SK-N-SH (cell line): ENCODE measurements around the gene SHD. TPM values are rescaled to one million over a fixed set of nuclear protein-coding genes. Genes with fewer than 3 reads are reported as not detected.
"Not testable (repeated sequence)": the region's sequence is repeated elsewhere in the genome, so short reads cannot be mapped to it uniquely, and the experiment has no call there.

Source experiments
- CTCF ChIA-PET: fragments of 300-600, 350-600 bp; formaldehyde crosslinking; extraction: SDS; loops from one replicate; lab custom pipeline; 2021; lab: Yijun Ruan, JAX
- POLR2A ChIA-PET: fragments of 350-600 bp; sonication (Branson Sonifier 250); formaldehyde crosslinking; extraction: SDS; loops from one replicate; lab custom pipeline; 2020; ENCODE audit warnings: antibody characterized with exemption, inconsistent platforms; lab: Yijun Ruan, JAX
- DNase-seq: peaks from one replicate; pipeline ENCODE4 v3.0.0; 2012
- H2AFZ ChIP-seq: fragments of 200-600 bp; sonication (generic); 2 replicates; pipeline ENCODE4 v1.8.1; 2016; ENCODE audit warnings: antibody characterized with exemption, mild to moderate bottlenecking, low read depth
- H3F3A ChIP-seq: fragments of 200-600 bp; sonication (generic); replicated peaks from 2 replicates; pipeline ENCODE3; 2016; ENCODE audit warnings: antibody characterized with exemption, mild to moderate bottlenecking; ENCODE audit not compliant: insufficient read depth
- H3K27ac ChIP-seq, 2 experiments: fragments of 200-500 bp in 1 of 2; fragments of 200-600 bp in 1 of 2; sonication (Bioruptor generic) in 1 of 2; sonication (generic), shearing (Covaris generic) in 1 of 2; 2 replicates each; pipeline versions ENCODE4 v1.5.1 to v1.6.1; 2014 to 2016; ENCODE audit warnings: low read depth in 2 of 2, inconsistent platforms in 1 of 2, low read length in 1 of 2, mild to moderate bottlenecking in 1 of 2, mixed read lengths in 1 of 2
- H3K27me3 ChIP-seq: fragments of 200-600 bp; sonication (generic), shearing (Covaris generic); 2 replicates; pipeline ENCODE4 v1.6.1; 2016; ENCODE audit warnings: mixed run types; ENCODE audit not compliant: insufficient read depth
- H3K36me3 ChIP-seq, 2 experiments: fragments of 200-500 bp in 1 of 2; fragments of 200-600 bp in 1 of 2; sonication (Bioruptor generic) in 1 of 2; sonication (generic) in 1 of 2; replicated peaks in 1 of 2; 2 replicates each; pipeline versions ENCODE3 to v1.5.1; 2014 to 2016; ENCODE audit warnings: low read length in 1 of 2, mild to moderate bottlenecking in 1 of 2; ENCODE audit not compliant: insufficient read depth in 2 of 2, control insufficient read depth in 1 of 2
- H3K4me1 ChIP-seq, 2 experiments: fragments of 200-500 bp in 1 of 2; fragments of 200-600 bp in 1 of 2; sonication (Bioruptor generic) in 1 of 2; sonication (generic), shearing (Covaris generic) in 1 of 2; 2 replicates each; pipeline versions ENCODE4 v1.5.1 to v1.6.1; 2014 to 2016; ENCODE audit warnings: low read depth in 1 of 2, low read length in 1 of 2, mixed run types in 1 of 2; ENCODE audit not compliant: insufficient read depth in 2 of 2, control insufficient read depth in 1 of 2
- H3K4me2 ChIP-seq: fragments of 200-600 bp; sonication (generic), shearing (Covaris generic); 2 replicates; pipeline ENCODE4 v1.6.1; 2017; ENCODE audit warnings: mixed run types
- H3K4me3 ChIP-seq, 2 experiments: fragments of 200-500 bp in 1 of 2; fragments of 200-600 bp in 1 of 2; sonication (Bioruptor generic) in 1 of 2; sonication (generic), shearing (Covaris generic) in 1 of 2; 2 replicates each; pipeline versions ENCODE4 v1.5.1 to v1.8.1; 2014 to 2016; ENCODE audit warnings: low read depth in 2 of 2, inconsistent platforms in 1 of 2, low read length in 1 of 2, mild to moderate bottlenecking in 1 of 2, mixed read lengths in 1 of 2, moderate library complexity in 1 of 2
- H3K79me2 ChIP-seq: fragments of 200-600 bp; sonication (generic); 2 replicates; pipeline ENCODE4 v1.8.1; 2017; ENCODE audit warnings: mild to moderate bottlenecking; ENCODE audit not compliant: insufficient read depth
- H3K9ac ChIP-seq: fragments of 200-600 bp; sonication (generic); 2 replicates; pipeline ENCODE4 v1.6.1; 2017; ENCODE audit warnings: mixed run types
- H3K9me2 ChIP-seq: fragments of 200-600 bp; sonication (generic); 2 replicates; pipeline ENCODE4 v1.6.1; 2017; ENCODE audit warnings: mixed run types
- H3K9me3 ChIP-seq: fragments of 200-600 bp; sonication (generic); 2 replicates; pipeline ENCODE4 v1.6.1; 2017; ENCODE audit warnings: mixed run types, mild to moderate bottlenecking, moderate library complexity
- H4K20me1 ChIP-seq: fragments of 200-600 bp; sonication (generic); 2 replicates; pipeline ENCODE4 v1.6.1; 2017; ENCODE audit warnings: mild to moderate bottlenecking, mixed run types; ENCODE audit not compliant: insufficient read depth
- ELF1 ChIP-seq: IDR thresholded peaks from 2 replicates; pipeline ENCODE4 v1.4.0; 2012
- FOXM1 ChIP-seq: IDR thresholded peaks from 2 replicates; pipeline ENCODE4 v1.4.0; 2012; ENCODE audit warnings: low read depth, mild to moderate bottlenecking
- GABPA ChIP-seq: IDR thresholded peaks from 2 replicates; pipeline ENCODE4 v1.4.0; 2012; ENCODE audit warnings: low read depth, mild to moderate bottlenecking
- GATA2 ChIP-seq: sonication (generic); formaldehyde crosslinking; IDR thresholded peaks from 2 replicates; pipeline ENCODE4 v1.5.0; 2020; ENCODE audit warnings: mild to moderate bottlenecking, missing genetic modification reagents
- MEF2A ChIP-seq: IDR thresholded peaks from 2 replicates; pipeline ENCODE4 v1.4.0; 2012; ENCODE audit warnings: low read depth, borderline replicate concordance
- MXI1 ChIP-seq: IDR thresholded peaks from 2 replicates; pipeline ENCODE4 v1.6.1; 2012; ENCODE audit warnings: mild to moderate bottlenecking, low read depth, low read length, improper control_type of control experiment
- NFIC ChIP-seq: IDR thresholded peaks from 2 replicates; pipeline ENCODE4 v1.4.0; 2012; ENCODE audit warnings: borderline replicate concordance
- PBX3 ChIP-seq: IDR thresholded peaks from 2 replicates; pipeline ENCODE4; 2012
- POLR2AphosphoS5 ChIP-seq: IDR thresholded peaks from 2 replicates; pipeline ENCODE4 v1.6.1; 2012; ENCODE audit warnings: low read depth, low read length
- RAD21 ChIP-seq: IDR thresholded peaks from 2 replicates; pipeline ENCODE4 v1.6.1; 2012; ENCODE audit warnings: mild to moderate bottlenecking, low read length
- RCOR1 ChIP-seq: fragments of 150-350 bp; IDR thresholded peaks from 2 replicates; pipeline ENCODE4 v1.6.1; 2017; ENCODE audit warnings: antibody characterized with exemption, low read length
- RFX5 ChIP-seq: IDR thresholded peaks from 2 replicates; pipeline ENCODE4 v1.6.1; 2012; ENCODE audit warnings: mild to moderate bottlenecking, improper control_type of control experiment, low read length
- RXRA ChIP-seq: IDR thresholded peaks from 2 replicates; pipeline ENCODE4 v1.4.0; 2012; ENCODE audit warnings: low read depth, mild to moderate bottlenecking, borderline replicate concordance
- SIN3A ChIP-seq: IDR thresholded peaks from 2 replicates; pipeline ENCODE4 v1.6.1; 2012; ENCODE audit warnings: low read depth, mild to moderate bottlenecking, low read length, moderate library complexity, borderline replicate concordance
- TCF12 ChIP-seq: IDR thresholded peaks from 2 replicates; pipeline ENCODE4 v1.4.0; 2012
- TEAD4 ChIP-seq: IDR thresholded peaks from 2 replicates; pipeline ENCODE4 v1.4.0; 2012; ENCODE audit warnings: mild to moderate bottlenecking, borderline replicate concordance; ENCODE audit not compliant: insufficient read depth
- YY1 ChIP-seq: IDR thresholded peaks from 2 replicates; pipeline ENCODE4 v1.4.0; 2012; ENCODE audit warnings: low read depth, mild to moderate bottlenecking
- WGBS: methylation state at CpG from one replicate; pipeline ENCODE4 v1.1.6; 2017; ENCODE audit warnings: low lambda C conversion rate; 5-methylcytosine and 5-hydroxymethylcytosine counted together
- polyA plus RNA-seq, 3 experiments: library from polyadenylated mRNA; depleted of rRNA; stranded (reverse); fragments of >200 nt; gene quantifications; 2 replicates each; pipeline ENCODE4 v1.2.3, GENCODE V29; 2012
- TF ChIP-seq, protein P1 (sequence below): fragments of 200-600 bp; sonication (generic); IDR thresholded peaks from 2 replicates; pipeline ENCODE4 v1.6.1; 2017; ENCODE audit warnings: antibody characterized with exemption, mild to moderate bottlenecking, moderate library complexity
- TF ChIP-seq, protein P2 (sequence below): IDR thresholded peaks from 2 replicates; pipeline ENCODE4 v1.4.0; 2012; ENCODE audit warnings: low read depth, borderline replicate concordance

The SHD gene
- polyA plus RNA-seq, 1 of the 3 experiments (the other 2 are of a cell fraction) = 3.1 TPM

- TF ChIP-seq, protein P1, sequence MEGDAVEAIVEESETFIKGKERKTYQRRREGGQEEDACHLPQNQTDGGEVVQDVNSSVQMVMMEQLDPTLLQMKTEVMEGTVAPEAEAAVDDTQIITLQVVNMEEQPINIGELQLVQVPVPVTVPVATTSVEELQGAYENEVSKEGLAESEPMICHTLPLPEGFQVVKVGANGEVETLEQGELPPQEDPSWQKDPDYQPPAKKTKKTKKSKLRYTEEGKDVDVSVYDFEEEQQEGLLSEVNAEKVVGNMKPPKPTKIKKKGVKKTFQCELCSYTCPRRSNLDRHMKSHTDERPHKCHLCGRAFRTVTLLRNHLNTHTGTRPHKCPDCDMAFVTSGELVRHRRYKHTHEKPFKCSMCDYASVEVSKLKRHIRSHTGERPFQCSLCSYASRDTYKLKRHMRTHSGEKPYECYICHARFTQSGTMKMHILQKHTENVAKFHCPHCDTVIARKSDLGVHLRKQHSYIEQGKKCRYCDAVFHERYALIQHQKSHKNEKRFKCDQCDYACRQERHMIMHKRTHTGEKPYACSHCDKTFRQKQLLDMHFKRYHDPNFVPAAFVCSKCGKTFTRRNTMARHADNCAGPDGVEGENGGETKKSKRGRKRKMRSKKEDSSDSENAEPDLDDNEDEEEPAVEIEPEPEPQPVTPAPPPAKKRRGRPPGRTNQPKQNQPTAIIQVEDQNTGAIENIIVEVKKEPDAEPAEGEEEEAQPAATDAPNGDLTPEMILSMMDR = no peak
- TF ChIP-seq RXRA (no peak), FOXM1 (no peak), POLR2AphosphoS5 (peak; percentile 86), TEAD4 (no peak), ELF1 (no peak), RCOR1 (no peak), PBX3 (peak; percentile 90), TCF12 (no peak), GABPA (no peak), MEF2A (no peak)
- TF ChIP-seq, all 33 proteins: peak for 7
These were observed 49.4 kb downstream of the SHD start (continued) for GRCh38 chr19:4328243-4328990.

DNA sequence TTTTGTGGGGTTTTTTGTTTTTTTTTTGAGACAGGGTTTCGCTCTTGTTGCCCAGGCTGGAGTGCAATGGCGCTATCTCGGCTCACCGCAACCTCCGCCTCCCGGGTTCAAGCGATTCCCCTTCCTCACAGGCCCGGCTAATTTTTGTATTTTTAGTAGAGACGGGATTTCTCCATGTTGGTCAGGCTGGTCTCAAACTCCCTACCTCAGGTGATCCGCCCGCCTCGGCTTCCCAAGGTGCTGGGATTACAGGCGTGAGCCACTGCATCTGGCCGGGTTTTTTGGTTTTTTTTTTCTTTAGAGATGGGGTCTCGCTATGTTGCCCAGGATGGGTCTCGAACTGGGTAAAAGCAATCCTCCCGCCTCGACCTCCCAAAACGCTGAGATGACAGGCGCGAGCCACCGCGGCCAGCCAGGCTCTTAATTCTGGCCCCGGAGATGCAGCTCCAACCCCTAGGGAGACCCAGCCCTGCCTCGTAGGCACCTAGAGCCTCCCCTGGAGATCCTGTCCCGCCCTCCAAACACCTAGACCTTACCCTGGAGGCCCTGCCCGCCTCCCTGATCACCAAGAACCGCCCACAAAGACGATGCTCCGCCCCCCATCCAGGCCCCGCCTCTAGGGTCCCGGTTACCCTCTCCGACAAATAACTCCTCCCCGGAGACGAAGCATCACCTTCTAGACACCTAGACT lies 50.1 kb downstream of the SHD start:
- H3K27me3 ChIP-seq, H3K79me2 ChIP-seq, H3F3A ChIP-seq, H3K36me3 ChIP-seq, H3K9me2 ChIP-seq, H3K9me3 ChIP-seq, POLR2A ChIA-PET, H4K20me1 ChIP-seq: not testable (repeated sequence)
- H2AFZ ChIP-seq = peak overlapping the region; percentile 96
- H3K4me3 ChIP-seq = peak overlapping the region; percentile 59 to 77
- 37% methylated on average over 34 of the region's 35 CpGs for WGBS
- DNase-seq = peak; percentile 76
- CTCF ChIA-PET = interaction anchor here (2.1 kb wide), 1 partner anchor 62 kb away, joined by 8 read pairs; no protein-coding TSS in a partner anchor
- H3K4me2 ChIP-seq = peak overlapping the region; percentile 99
- H3K27ac ChIP-seq = peak overlapping the region in 1 of 2 experiments; percentile 66; a peak in 1 of 4 replicates
- peaks cover 0 to 16% of the 10 kb centered on the region in 2 experiments; a peak in 2 of 4 replicates for H3K4me1 ChIP-seq
- H3K9ac ChIP-seq = peak overlapping the region; percentile 75

DNA sequence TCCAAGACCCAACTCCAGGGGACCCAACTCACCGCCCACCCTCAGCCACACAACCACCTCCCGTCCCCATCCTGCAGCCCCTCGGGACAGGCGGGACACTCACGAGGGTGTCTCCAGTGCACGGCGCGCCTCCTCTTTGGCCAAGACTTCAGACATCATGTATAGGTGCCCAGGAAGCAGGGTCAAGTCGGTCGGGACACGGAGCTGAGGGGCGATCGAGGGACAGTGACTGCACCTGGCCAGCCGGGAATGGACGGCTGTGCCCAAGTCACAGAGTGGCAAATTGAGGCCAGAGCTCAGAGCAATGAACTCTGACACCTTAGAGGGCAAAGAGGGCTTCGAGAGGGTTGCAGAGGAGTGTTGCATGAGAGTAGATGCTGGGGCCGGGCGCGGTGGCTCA lies 50.8 kb downstream of the SHD start:
- H3K27ac ChIP-seq = no peak overlapping the region
- H3K9me2 ChIP-seq = no peaks in the 10 kb centered on the region
- no peak for DNase-seq
- peaks cover 7% of the 10 kb centered on the region; the same call in 1 of the 2 replicates for H3K79me2 ChIP-seq
- H3K4me1 ChIP-seq = peaks cover 0 to 16% of the 10 kb centered on the region in 2 experiments; a peak in 2 of 4 replicates
- no peak overlapping the region for H3K4me2 ChIP-seq
- no peaks in the 10 kb centered on the region for H4K20me1 ChIP-seq
- H3K9ac ChIP-seq = no peak overlapping the region
- POLR2A ChIA-PET = interaction anchor here (1.0 to 1.1 kb wide), 2 partner anchors 13 to 52 kb away, joined by 3 read pairs; partner anchors contain the start of gene MPND
- CTCF ChIA-PET = interaction anchor here (2.1 kb wide), 1 partner anchor 63 kb away, joined by 8 read pairs; no protein-coding TSS in a partner anchor
- 93% methylated on average over 19 of the region's 19 CpGs for WGBS
- H3K27me3 ChIP-seq = no peaks in the 10 kb centered on the region
- H3K9me3 ChIP-seq = no peaks in the 10 kb centered on the region
- H2AFZ ChIP-seq = no peak overlapping the region
- no peaks in the 10 kb centered on the region for H3K36me3 ChIP-seq
- no peak overlapping the region for H3K4me3 ChIP-seq
- H3F3A ChIP-seq = peaks cover 6% of the 10 kb centered on the region
- no peak for TF ChIP-seq NFIC
- no peak for TF ChIP-seq MXI1
- TF ChIP-seq RCOR1 = no peak
- TF ChIP-seq ELF1 = no peak
- TF ChIP-seq RFX5 = no peak
- TF ChIP-seq YY1 = no peak
- TF ChIP-seq, protein P2, sequence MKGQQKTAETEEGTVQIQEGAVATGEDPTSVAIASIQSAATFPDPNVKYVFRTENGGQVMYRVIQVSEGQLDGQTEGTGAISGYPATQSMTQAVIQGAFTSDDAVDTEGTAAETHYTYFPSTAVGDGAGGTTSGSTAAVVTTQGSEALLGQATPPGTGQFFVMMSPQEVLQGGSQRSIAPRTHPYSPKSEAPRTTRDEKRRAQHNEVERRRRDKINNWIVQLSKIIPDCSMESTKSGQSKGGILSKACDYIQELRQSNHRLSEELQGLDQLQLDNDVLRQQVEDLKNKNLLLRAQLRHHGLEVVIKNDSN = no peak
- TF ChIP-seq RAD21 = no peak
- TF ChIP-seq, protein P1 = no peak
- TF ChIP-seq FOXM1 = no peak
- TF ChIP-seq GATA2 (CRISPR knock-in tag) = no peak
- no peak for TF ChIP-seq TCF12
- TF ChIP-seq SIN3A = no peak
